ENCODE data around the gene GALNT18.
"Not testable (repeated sequence)": the region's sequence is repeated elsewhere in the genome, so short reads cannot be mapped to it uniquely, and the experiment has no call there.

GRCh38 chr11:11447601-11448000 lies 174.2 kb downstream of the GALNT18 start:
- TF ChIP-seq EZH2 (IDR thresholded peaks at IDR 0.05; ENCODE audit: borderline replicate concordance, insufficient read depth, low read length, poor library complexity, severe bottlenecking); POLR2AphosphoS5 (IDR thresholded peaks at IDR 0.05); EP300 (conservative IDR thresholded peaks at IDR 0.05; ENCODE audit: poor library complexity, severe bottlenecking); CTCF (IDR thresholded peaks at IDR 0.05; ENCODE audit: poor library complexity, severe bottlenecking); RAD21 (conservative IDR thresholded peaks at IDR 0.05); REST (IDR thresholded peaks at IDR 0.05; ENCODE audit: borderline replicate concordance); TAF1 (IDR thresholded peaks at IDR 0.05; ENCODE audit: low read depth); MXI1 (conservative IDR thresholded peaks at IDR 0.05; ENCODE audit: poor library complexity, severe bottlenecking): not testable (repeated sequence)

Data from neural cell (in vitro differentiated cells).